ENCODE data around the gene PLD4. TPM values are rescaled to one million over a fixed set of nuclear protein-coding genes. Genes with fewer than 3 reads are reported as not detected.

PLD4 gene
- total RNA-seq, 1 experiment from 2014 or later: 0.15 TPM

DNA sequence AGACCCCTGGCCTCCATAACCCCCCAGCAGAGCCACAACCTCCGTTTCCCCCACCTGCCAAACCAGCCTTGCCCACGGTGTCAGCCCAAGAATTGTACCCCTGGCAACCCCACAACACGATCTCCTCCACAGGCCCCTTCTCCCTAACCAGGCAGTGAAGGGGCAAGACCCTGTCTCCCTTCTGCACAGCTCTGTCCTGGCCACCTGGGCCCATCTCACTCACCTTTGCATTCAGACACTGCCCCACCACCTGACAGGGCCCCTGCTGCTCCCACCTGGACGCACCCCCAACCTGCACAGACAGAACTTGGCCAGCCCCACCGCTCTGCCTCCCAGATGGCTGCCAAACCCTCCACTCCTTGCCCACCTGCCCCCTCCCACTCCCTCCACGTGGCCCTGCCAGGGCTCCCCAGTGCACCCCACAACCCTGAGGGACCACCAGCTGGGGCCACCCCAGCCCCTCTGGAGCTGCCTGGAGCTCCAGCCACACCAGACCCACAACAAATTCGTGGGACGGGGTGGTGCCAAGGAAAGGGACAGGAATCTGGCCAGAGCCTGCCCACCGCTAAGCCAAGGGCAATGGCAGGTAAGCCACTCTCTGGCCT is 41.7 kb downstream of the PLD4 start:
- Histone ChIP-seq H3K4me1 (ENCODE audit: control insufficient read depth, insufficient read depth, low read length) (peaks cover 32% of the 10 kb centered on the region), H3K9me3 (ENCODE audit: control insufficient read depth, insufficient read depth, low read depth, low read length) (no peaks in the 10 kb centered on the region), H3K36me3 (ENCODE audit: control insufficient read depth, insufficient read depth, low read length) (no peaks in the 10 kb centered on the region), H3K4me3 (ENCODE audit: low read depth in 2 of 2, low read length in 2 of 2) (no peak overlapping the region), H3K27me3 (ENCODE audit: control insufficient read depth, insufficient read depth, low read length) (no peaks in the 10 kb centered on the region), H3K27ac (ENCODE audit: low read length) (peak overlapping the region; percentile 93)
- intact Hi-C loops (cut with micrococcal nuclease; ENCODE audit: unreplicated experiment) (loop anchor here (5.0 kb wide), 1 partner anchor 69 kb away; no protein-coding TSS in a partner anchor), in situ Hi-C loops (cut with HindIII; ENCODE audit: low pct_unique_long_range_greater_than_20kb, low sequenced_read_pairs) (no loop called here)
- POLR2A ChIA-PET: no interaction called here
- ATAC-seq: no peak
- BruUV-seq (replicated peaks): no TSS peak
- DNase-seq (ENCODE audit: low read depth, low spot score): no peak
- TF ChIP-seq POLR2AphosphoS5 (IDR thresholded peaks at IDR 0.05; ENCODE audit: low read depth, low read length): 0 out of 2 replicates have a peak, but pooled peaks have one; percentile 11
- TF ChIP-seq SIN3A (IDR thresholded peaks at IDR 0.05; ENCODE audit: borderline replicate concordance, insufficient read depth, low read depth, low read length): no peak
- CTCF ChIA-PET: no interaction called here

GRCh38 chr14:104966981-104967385 is 42.3 kb downstream of the PLD4 start:
- Histone ChIP-seq H3K4me1 (ENCODE audit: control insufficient read depth, insufficient read depth, low read length) (peaks cover 38% of the 10 kb centered on the region), H3K4me3 (ENCODE audit: low read depth in 2 of 2, low read length in 2 of 2) (peak overlapping the region; percentile 65 to 77; a peak in 1 of 4 replicates), H3K27ac (ENCODE audit: low read length) (peak overlapping the region; percentile 93), H3K9me3 (ENCODE audit: control insufficient read depth, insufficient read depth, low read depth, low read length) (no peaks in the 10 kb centered on the region), H3K36me3 (ENCODE audit: control insufficient read depth, insufficient read depth, low read length) (no peaks in the 10 kb centered on the region), H3K27me3 (ENCODE audit: control insufficient read depth, insufficient read depth, low read length) (no peaks in the 10 kb centered on the region)
- ATAC-seq: no peak
- intact Hi-C loops (cut with micrococcal nuclease; ENCODE audit: unreplicated experiment): loop anchor here (5.0 kb wide), 1 partner anchor 70 kb away; no protein-coding TSS in a partner anchor
- CTCF ChIA-PET: no interaction called here
- DNase-seq (ENCODE audit: low read depth, low spot score): no peak
- no peak for TF ChIP-seq TCF7L2 (IDR thresholded peaks at IDR 0.05; ENCODE audit: low read depth, low read length)
- no peak for TF ChIP-seq SIN3A (IDR thresholded peaks at IDR 0.05; ENCODE audit: borderline replicate concordance, insufficient read depth, low read depth, low read length)
- no peak for TF ChIP-seq CTCF (IDR thresholded peaks at IDR 0.05)
- no peak for TF ChIP-seq POLR2AphosphoS5 (IDR thresholded peaks at IDR 0.05; ENCODE audit: low read depth, low read length)
- TF ChIP-seq, protein P1, sequence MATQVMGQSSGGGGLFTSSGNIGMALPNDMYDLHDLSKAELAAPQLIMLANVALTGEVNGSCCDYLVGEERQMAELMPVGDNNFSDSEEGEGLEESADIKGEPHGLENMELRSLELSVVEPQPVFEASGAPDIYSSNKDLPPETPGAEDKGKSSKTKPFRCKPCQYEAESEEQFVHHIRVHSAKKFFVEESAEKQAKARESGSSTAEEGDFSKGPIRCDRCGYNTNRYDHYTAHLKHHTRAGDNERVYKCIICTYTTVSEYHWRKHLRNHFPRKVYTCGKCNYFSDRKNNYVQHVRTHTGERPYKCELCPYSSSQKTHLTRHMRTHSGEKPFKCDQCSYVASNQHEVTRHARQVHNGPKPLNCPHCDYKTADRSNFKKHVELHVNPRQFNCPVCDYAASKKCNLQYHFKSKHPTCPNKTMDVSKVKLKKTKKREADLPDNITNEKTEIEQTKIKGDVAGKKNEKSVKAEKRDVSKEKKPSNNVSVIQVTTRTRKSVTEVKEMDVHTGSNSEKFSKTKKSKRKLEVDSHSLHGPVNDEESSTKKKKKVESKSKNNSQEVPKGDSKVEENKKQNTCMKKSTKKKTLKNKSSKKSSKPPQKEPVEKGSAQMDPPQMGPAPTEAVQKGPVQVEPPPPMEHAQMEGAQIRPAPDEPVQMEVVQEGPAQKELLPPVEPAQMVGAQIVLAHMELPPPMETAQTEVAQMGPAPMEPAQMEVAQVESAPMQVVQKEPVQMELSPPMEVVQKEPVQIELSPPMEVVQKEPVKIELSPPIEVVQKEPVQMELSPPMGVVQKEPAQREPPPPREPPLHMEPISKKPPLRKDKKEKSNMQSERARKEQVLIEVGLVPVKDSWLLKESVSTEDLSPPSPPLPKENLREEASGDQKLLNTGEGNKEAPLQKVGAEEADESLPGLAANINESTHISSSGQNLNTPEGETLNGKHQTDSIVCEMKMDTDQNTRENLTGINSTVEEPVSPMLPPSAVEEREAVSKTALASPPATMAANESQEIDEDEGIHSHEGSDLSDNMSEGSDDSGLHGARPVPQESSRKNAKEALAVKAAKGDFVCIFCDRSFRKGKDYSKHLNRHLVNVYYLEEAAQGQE (IDR thresholded peaks at IDR 0.05; ENCODE audit: insufficient read depth in 1 of 2, low read depth in 2 of 2, low read length in 1 of 2): no peak
- POLR2A ChIA-PET: no interaction called here
- in situ Hi-C loops (cut with HindIII; ENCODE audit: low pct_unique_long_range_greater_than_20kb, low sequenced_read_pairs): no loop called here
- BruUV-seq (replicated peaks): no TSS peak
